Suppressor macrophage (primary cell): ENCODE measurements around the gene SSC5D.

Experiments
- DNase-seq, 4 experiments: peaks; one replicate each; pipeline ENCODE4 v3.0.0-alpha.2; 2020 to 2022

Gene SSC5D

GRCh38 chr19:55455576-55456235, 32.5 kb upstream of the SSC5D start:
- DNase-seq = no peak

GRCh38 chr19:55456347-55456746, 31.9 kb upstream of the SSC5D start:
- DNase-seq = no peak

GRCh38 chr19:55457683-55458457, 30.4 kb upstream of the SSC5D start:
- no peak for DNase-seq

- DNase-seq = no peak
Observed at GRCh38 chr19:55459551-55459949, 28.7 kb upstream of the SSC5D start.

- peak in 2 of 4 experiments; percentile 17 to 30 for DNase-seq
Observed at GRCh38 chr19:55459950-55460657, 28.1 kb upstream of the SSC5D start.

GRCh38 chr19:55460670-55461258, 27.5 kb upstream of the SSC5D start:
- peak; percentile 59 to 80 (median 76) for DNase-seq

- DNase-seq = peak; percentile 100
Observed at GRCh38 chr19:55461259-55461973, 26.8 kb upstream of the SSC5D start, which contains the start of gene ISOC2. Gene ISOC2, minus strand, starts transcription at chr19:55461642. Its CDS starts 5,156 bp downstream, at chr19:55456486.

GRCh38 chr19:55461974-55462626, 26.1 kb upstream of the SSC5D start:
- DNase-seq = peak in 3 of 4 experiments; percentile 59 to 69 (median 62)

GRCh38 chr19:55462722-55463121, 25.5 kb upstream of the SSC5D start:
- DNase-seq = no peak

- DNase-seq = no peak
Observed at GRCh38 chr19:55463583-55464031, 24.6 kb upstream of the SSC5D start.

GRCh38 chr19:55464039-55464661, 24.1 kb upstream of the SSC5D start:
- no peak for DNase-seq

GRCh38 chr19:55464662-55465054, 23.6 kb upstream of the SSC5D start, which contains the start of gene C19orf85:
Gene C19orf85, minus strand, starts transcription at chr19:55464751. Its CDS starts 197 bp downstream, at chr19:55464554.
- DNase-seq = no peak

GRCh38 chr19:55465460-55466240, 22.6 kb upstream of the SSC5D start:
- no peak for DNase-seq

- DNase-seq = no peak
Observed at GRCh38 chr19:55466241-55466614, 22.0 kb upstream of the SSC5D start.

- peak; percentile 63 to 87 (median 80) for DNase-seq
Observed at GRCh38 chr19:55467236-55468053, 20.8 kb upstream of the SSC5D start.

- no peak for DNase-seq
Observed at GRCh38 chr19:55468054-55468393, 20.2 kb upstream of the SSC5D start.

GRCh38 chr19:55471266-55471665, 17.0 kb upstream of the SSC5D start:
- DNase-seq = no peak

- no peak for DNase-seq
Observed at GRCh38 chr19:55472463-55472862, 15.8 kb upstream of the SSC5D start.

- no peak for DNase-seq
Observed at GRCh38 chr19:55473225-55474012, 14.8 kb upstream of the SSC5D start.
